A673 (cell line): ENCODE results near the gene CRLF2. TPM values are rescaled to one million over a fixed set of nuclear protein-coding genes. Genes with fewer than 3 reads are reported as not detected.

ENCODE experiments used
- BruUV-seq: library from RNA; stranded (reverse); fragments of 400-500 nt; replicated peaks from 2 replicates; lab custom pipeline; 2021; lab: Mats Ljungman, UMichigan
- CTCF ChIA-PET: fragments of 300-600 bp; sonication (Branson Sonifier 250); formaldehyde crosslinking; loops from one replicate; lab custom pipeline; 2022; ENCODE audit warnings: antibody characterized with exemption; lab: Charles Lee
- POLR2A ChIA-PET: fragments of 300-600 bp; sonication (Branson Sonifier 250); formaldehyde crosslinking; loops from one replicate; lab custom pipeline; 2022; ENCODE audit warnings: antibody characterized with exemption; ENCODE audit not compliant: low non-redundant PET; lab: Charles Lee
- DNase-seq: peaks from one replicate; pipeline ENCODE4 v3.0.0-alpha.2; 2015; ENCODE audit warnings: low spot score
- H3K27ac ChIP-seq: fragments of 200-600 bp; sonication (generic); 2 replicates; pipeline ENCODE4 v1.5.1; 2016; ENCODE audit warnings: mixed run types, low read depth, mild to moderate bottlenecking, mixed read lengths, antibody characterized with exemption, low read length; ENCODE audit not compliant: poor library complexity, severe bottlenecking
- H3K27me3 ChIP-seq: fragments of 200-600 bp; sonication (generic); replicated peaks from 2 replicates; pipeline ENCODE4 v1.6.1; 2017; ENCODE audit warnings: mixed run types, low read depth, mild to moderate bottlenecking, mixed read lengths, antibody characterized with exemption, low read length; ENCODE audit not compliant: insufficient read depth, poor library complexity
- H3K36me3 ChIP-seq: fragments of 200-600 bp; sonication (generic); 2 replicates; pipeline ENCODE4 v1.6.1; 2016; ENCODE audit warnings: mixed run types, mild to moderate bottlenecking, mixed read lengths, antibody characterized with exemption, low read length; ENCODE audit not compliant: insufficient read depth, poor library complexity, severe bottlenecking
- H3K4me1 ChIP-seq: fragments of 200-600 bp; sonication (generic); 2 replicates; pipeline ENCODE4 v1.6.1; 2017; ENCODE audit warnings: mixed run types, mild to moderate bottlenecking, mixed read lengths, antibody characterized with exemption, low read length; ENCODE audit not compliant: insufficient read depth, poor library complexity, severe bottlenecking
- H3K4me3 ChIP-seq: fragments of 200-600 bp; sonication (generic); 2 replicates; pipeline ENCODE4 v1.5.1; 2016; ENCODE audit warnings: low read depth, mixed run types, mild to moderate bottlenecking, mixed read lengths, low read length; ENCODE audit not compliant: poor library complexity, severe bottlenecking
- H3K9me3 ChIP-seq: fragments of 200-600 bp; sonication (generic); 2 replicates; pipeline ENCODE4 v1.6.1; 2016; ENCODE audit warnings: mixed run types, low read depth, mild to moderate bottlenecking, mixed read lengths, antibody characterized with exemption, low read length; ENCODE audit not compliant: poor library complexity, severe bottlenecking
- CTCF ChIP-seq: fragments of 300-800, 200-600 bp; sonication (generic); conservative IDR thresholded peaks from 2 replicates; pipeline ENCODE4 v1.5.1; 2017; ENCODE audit warnings: low read depth, mild to moderate bottlenecking, antibody characterized with exemption, low read length, moderate library complexity, mixed read lengths
- EZH2 ChIP-seq: fragments of 200-600 bp; sonication (generic); IDR thresholded peaks from 2 replicates; pipeline ENCODE4 v1.6.1; 2017; ENCODE audit warnings: borderline replicate concordance, low read depth, mild to moderate bottlenecking, mixed read lengths, antibody characterized with exemption, low read length; ENCODE audit not compliant: poor library complexity, severe bottlenecking
- intact Hi-C: fragments of 100-400 bp; cut with micrococcal nuclease; formaldehyde crosslinking; loops from one replicate; pipeline ENCODE4 v1.10.0; 2022; ENCODE audit not compliant: unreplicated experiment
- total RNA-seq: library from RNA; stranded (reverse); gene quantifications from 2 replicates; pipeline ENCODE4 v1.2.3, GENCODE V29; 2021

Gene CRLF2
- total RNA-seq, 1 experiment from 2014 or later, result not detected

- Histone ChIP-seq H3K36me3 (no peaks in the 10 kb centered on the region), H3K27ac (no peak overlapping the region), H3K9me3 (no peaks in the 10 kb centered on the region), H3K4me3 (no peak overlapping the region), H3K4me1 (no peaks in the 10 kb centered on the region), H3K27me3 (no peaks in the 10 kb centered on the region)
- no TSS peak for BruUV-seq
- intact Hi-C loops, result no loop called here
- CTCF ChIA-PET, result no interaction called here
- TF ChIP-seq EZH2 (no peak), CTCF (no peak)
- POLR2A ChIA-PET, result no interaction called here
- DNase-seq, result no peak
Measured at GRCh38 chrX:1213971-1214370, 1.5 kb upstream of the CRLF2 start.

- Histone ChIP-seq H3K36me3 (no peaks in the 10 kb centered on the region), H3K4me3 (no peak overlapping the region), H3K9me3 (no peaks in the 10 kb centered on the region), H3K4me1 (no peaks in the 10 kb centered on the region), H3K27me3 (no peaks in the 10 kb centered on the region), H3K27ac (no peak overlapping the region)
- CTCF ChIA-PET, result no interaction called here
- no peak for DNase-seq
- intact Hi-C loops, result no loop called here
- POLR2A ChIA-PET, result no interaction called here
- BruUV-seq, result no TSS peak
- TF ChIP-seq CTCF, result no peak
Measured at GRCh38 chrX:1210844-1211243, 1.6 kb downstream of the CRLF2 start.

- TF ChIP-seq EZH2 (no peak), CTCF (no peak)
- no peak overlapping the region for H3K27ac ChIP-seq
- no peaks in the 10 kb centered on the region for H3K36me3 ChIP-seq
- H3K9me3 ChIP-seq, result no peaks in the 10 kb centered on the region
- BruUV-seq, result no TSS peak
- intact Hi-C loops, result no loop called here
- H3K4me3 ChIP-seq, result no peak overlapping the region
- DNase-seq, result no peak
- ChIA-PET CTCF (no interaction called here), POLR2A (no interaction called here)
- no peaks in the 10 kb centered on the region for H3K4me1 ChIP-seq
- no peaks in the 10 kb centered on the region for H3K27me3 ChIP-seq
Measured at GRCh38 chrX:1207496-1208025, 4.9 kb downstream of the CRLF2 start.
